ENCODE results near the gene OR5K3.

DNA sequence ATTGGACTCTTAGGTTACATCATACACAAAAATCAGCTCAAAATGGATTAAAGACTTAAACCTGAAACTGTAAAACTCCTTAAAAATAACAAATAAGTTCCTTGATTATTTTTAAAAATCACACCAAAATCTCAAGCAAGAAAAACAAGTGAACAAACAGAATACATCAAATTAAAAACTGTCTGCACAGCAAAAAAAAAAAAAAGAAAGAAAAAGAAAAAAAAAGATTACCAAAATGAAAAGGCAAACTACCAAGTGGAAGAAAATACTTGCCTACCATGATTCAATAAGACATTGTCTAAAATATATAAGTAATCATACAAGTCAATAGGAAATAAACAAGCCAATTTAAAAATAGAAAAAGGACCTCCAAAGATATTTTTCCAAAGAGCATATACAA, 19.3 kb upstream of the OR5K3 start:
- TF ChIP-seq, protein P1, sequence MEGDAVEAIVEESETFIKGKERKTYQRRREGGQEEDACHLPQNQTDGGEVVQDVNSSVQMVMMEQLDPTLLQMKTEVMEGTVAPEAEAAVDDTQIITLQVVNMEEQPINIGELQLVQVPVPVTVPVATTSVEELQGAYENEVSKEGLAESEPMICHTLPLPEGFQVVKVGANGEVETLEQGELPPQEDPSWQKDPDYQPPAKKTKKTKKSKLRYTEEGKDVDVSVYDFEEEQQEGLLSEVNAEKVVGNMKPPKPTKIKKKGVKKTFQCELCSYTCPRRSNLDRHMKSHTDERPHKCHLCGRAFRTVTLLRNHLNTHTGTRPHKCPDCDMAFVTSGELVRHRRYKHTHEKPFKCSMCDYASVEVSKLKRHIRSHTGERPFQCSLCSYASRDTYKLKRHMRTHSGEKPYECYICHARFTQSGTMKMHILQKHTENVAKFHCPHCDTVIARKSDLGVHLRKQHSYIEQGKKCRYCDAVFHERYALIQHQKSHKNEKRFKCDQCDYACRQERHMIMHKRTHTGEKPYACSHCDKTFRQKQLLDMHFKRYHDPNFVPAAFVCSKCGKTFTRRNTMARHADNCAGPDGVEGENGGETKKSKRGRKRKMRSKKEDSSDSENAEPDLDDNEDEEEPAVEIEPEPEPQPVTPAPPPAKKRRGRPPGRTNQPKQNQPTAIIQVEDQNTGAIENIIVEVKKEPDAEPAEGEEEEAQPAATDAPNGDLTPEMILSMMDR (IDR thresholded peaks at IDR 0.05; ENCODE audit: insufficient read depth, low read length, poor library complexity, severe bottlenecking) = no peak
- no peak for TF ChIP-seq EZH2phosphoT487 (conservative IDR thresholded peaks at IDR 0.05; ENCODE audit: low read length)

Data from SU-DHL-6 (cell line).